ENCODE data around the gene TRAFD1. TPM values are rescaled to one million over a fixed set of nuclear protein-coding genes. Genes with fewer than 3 reads are reported as not detected.

The TRAFD1 gene
- total RNA-seq, 1 donor from 2014 or later: 30.8 TPM

DNA sequence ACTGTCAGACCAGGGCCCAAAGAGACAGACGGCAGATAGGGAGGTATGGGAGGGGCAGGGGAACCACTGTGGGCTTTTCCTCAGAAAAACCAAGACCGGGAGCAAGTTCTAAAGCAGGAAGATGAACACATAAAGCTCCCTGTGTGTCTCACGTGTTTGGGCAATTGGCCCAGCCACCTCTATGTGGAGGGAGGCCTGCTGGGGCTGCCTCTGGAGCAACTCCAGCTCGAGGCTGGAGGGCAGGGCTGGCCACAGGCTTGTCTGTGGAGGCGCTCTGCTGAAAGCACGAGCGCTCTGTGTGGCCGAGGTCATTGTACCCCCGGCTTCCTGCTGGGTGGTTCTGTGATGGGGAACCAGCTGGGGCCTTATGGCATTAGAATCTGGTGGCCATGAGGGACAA lies 36.4 kb downstream of the TRAFD1 start:
- TF ChIP-seq, protein P1, sequence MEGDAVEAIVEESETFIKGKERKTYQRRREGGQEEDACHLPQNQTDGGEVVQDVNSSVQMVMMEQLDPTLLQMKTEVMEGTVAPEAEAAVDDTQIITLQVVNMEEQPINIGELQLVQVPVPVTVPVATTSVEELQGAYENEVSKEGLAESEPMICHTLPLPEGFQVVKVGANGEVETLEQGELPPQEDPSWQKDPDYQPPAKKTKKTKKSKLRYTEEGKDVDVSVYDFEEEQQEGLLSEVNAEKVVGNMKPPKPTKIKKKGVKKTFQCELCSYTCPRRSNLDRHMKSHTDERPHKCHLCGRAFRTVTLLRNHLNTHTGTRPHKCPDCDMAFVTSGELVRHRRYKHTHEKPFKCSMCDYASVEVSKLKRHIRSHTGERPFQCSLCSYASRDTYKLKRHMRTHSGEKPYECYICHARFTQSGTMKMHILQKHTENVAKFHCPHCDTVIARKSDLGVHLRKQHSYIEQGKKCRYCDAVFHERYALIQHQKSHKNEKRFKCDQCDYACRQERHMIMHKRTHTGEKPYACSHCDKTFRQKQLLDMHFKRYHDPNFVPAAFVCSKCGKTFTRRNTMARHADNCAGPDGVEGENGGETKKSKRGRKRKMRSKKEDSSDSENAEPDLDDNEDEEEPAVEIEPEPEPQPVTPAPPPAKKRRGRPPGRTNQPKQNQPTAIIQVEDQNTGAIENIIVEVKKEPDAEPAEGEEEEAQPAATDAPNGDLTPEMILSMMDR (IDR thresholded peaks at IDR 0.05; ENCODE audit: insufficient read depth, low read length, severe bottlenecking): no peak
- DNase-seq (ENCODE audit: low read depth): no peak
- FAIRE-seq: no peak
- H3K27me3 ChIP-seq (ENCODE audit: control insufficient read depth, insufficient read depth, low read length): no peaks in the 10 kb centered on the region
- H3K4me3 ChIP-seq (ENCODE audit: low read depth, low read length): no peak overlapping the region
- H3K36me3 ChIP-seq (ENCODE audit: control insufficient read depth, insufficient read depth, low read length): peaks cover 3% of the 10 kb centered on the region

DNA sequence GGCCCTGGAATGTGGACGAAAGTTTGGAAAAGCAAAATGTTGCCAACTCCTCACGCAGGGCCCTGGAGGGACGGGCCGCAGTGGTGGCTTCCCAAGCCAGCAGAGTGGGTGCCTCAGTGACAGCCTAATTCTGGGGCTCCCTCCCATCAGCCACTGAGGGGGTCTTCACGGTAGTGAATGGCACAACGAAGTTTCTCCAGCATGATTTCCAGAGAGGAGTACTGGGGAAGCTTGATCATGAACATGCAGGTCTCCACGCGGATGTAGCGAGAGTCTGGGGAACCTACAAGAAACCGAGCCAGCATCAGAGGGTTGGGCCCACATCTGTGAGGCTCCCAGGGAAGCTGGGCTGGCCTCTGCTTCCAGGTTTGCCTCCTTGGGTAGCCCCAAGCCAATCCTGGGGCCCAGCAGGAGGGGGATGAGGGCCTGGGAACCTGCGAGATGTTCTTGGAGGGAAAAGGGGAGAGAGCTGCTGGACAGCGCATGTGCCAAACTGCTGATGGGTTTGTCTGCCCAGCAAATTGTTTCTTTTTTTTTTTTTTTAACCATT lies 37.0 kb downstream of the TRAFD1 start:
- no peak overlapping the region for H3K4me3 ChIP-seq (ENCODE audit: low read depth, low read length)
- no peaks in the 10 kb centered on the region for H3K27me3 ChIP-seq (ENCODE audit: control insufficient read depth, insufficient read depth, low read length)
- DNase-seq (ENCODE audit: low read depth): no peak
- TF ChIP-seq, protein P1 (IDR thresholded peaks at IDR 0.05; ENCODE audit: insufficient read depth, low read length, severe bottlenecking): no peak
- peaks cover 3% of the 10 kb centered on the region for H3K36me3 ChIP-seq (ENCODE audit: control insufficient read depth, insufficient read depth, low read length)
- FAIRE-seq: no peak

DNA sequence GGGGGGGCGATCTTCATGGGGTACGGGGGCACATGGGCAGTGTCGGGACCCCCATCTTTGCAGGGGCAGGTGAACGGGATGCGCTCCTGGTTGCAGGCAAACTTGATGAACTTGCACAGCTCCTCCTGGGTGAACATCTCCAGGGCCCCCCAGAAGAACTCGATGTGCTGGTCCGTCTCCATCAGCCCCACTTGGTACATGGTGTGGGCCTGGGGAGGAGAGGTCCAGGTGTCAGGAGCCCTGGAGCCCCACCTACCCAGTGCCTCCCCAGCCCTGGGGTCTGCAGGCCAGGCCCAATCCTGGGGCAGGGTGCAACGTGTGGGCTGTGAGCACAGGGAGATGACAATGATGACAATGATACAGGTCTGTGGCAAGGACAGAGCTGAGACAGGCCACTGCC lies 37.7 kb downstream of the TRAFD1 start:
- Histone ChIP-seq H3K27me3 (ENCODE audit: control insufficient read depth, insufficient read depth, low read length) (no peaks in the 10 kb centered on the region), H3K36me3 (ENCODE audit: control insufficient read depth, insufficient read depth, low read length) (peaks cover 3% of the 10 kb centered on the region), H3K4me3 (ENCODE audit: low read depth, low read length) (no peak overlapping the region)
- DNase-seq (ENCODE audit: low read depth): no peak
- TF ChIP-seq, protein P1 (IDR thresholded peaks at IDR 0.05; ENCODE audit: insufficient read depth, low read length, severe bottlenecking): no peak
- peak; percentile 13 for FAIRE-seq

DNA sequence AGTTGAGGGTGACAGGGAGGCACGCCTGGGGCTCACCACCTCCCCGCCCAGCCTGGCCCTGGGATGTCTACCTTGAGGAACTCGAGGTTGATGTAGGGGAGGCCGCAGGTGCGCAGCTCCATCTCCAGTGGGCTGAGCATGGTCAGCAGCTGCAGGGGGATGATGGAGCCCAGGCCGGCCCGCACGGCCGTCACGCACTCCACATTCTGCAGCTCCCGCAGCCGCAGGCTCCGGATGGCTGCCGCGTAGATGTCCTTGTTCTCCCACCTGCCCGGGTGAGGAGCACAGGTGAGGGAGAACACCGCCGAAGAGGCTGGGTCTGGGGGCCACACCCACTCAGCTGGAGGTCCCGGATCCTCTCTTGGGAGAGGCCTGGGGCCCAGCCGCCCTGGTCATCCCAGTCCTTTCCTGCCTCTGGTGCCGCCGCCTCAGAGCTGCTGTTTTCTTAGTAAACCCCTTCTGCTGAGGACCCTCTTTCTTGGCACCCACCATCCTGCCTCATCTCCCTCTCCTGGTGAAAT lies 38.2 kb downstream of the TRAFD1 start:
- Histone ChIP-seq H3K36me3 (ENCODE audit: control insufficient read depth, insufficient read depth, low read length) (peaks cover 4% of the 10 kb centered on the region), H3K27me3 (ENCODE audit: control insufficient read depth, insufficient read depth, low read length) (no peaks in the 10 kb centered on the region), H3K4me3 (ENCODE audit: low read depth, low read length) (no peak overlapping the region)
- TF ChIP-seq, protein P1 (IDR thresholded peaks at IDR 0.05; ENCODE audit: insufficient read depth, low read length, severe bottlenecking): no peak
- FAIRE-seq (no peak), DNase-seq (ENCODE audit: low read depth) (no peak)

DNA sequence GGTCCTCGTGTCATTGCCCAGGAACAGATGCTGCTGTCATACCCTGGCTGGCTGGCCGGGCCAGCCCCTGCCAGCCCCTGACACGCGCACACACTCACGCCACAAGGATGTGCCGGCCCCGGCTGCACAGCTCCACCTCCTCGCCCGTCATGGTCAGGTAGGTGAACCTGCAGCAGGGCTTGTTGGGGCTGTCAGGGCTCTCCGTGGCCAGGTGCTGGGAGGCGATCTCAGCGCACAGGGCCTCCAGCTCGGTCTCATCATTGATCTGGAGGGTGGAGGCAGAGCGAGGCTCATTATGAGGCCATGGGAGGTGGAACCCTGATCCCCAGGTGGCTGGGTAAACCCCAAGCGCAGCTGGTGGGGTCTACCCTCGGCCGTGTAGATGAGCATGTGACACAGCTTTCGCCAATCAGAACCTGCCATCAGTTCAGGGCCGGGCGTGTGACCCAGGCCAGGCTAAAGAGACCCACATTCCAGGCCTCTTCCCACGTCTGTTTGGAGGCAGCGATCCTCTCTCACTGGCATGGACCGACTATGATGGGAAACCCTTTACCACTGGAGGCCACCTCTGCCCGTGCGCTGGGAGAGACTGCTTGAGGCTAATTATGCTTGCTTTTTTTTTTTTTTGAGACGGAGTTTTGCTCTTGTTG lies 38.8 kb downstream of the TRAFD1 start:
- no peak overlapping the region for H3K4me3 ChIP-seq (ENCODE audit: low read depth, low read length)
- H3K27me3 ChIP-seq (ENCODE audit: control insufficient read depth, insufficient read depth, low read length): no peaks in the 10 kb centered on the region
- DNase-seq (ENCODE audit: low read depth) (no peak), FAIRE-seq (no peak)
- peaks cover 4% of the 10 kb centered on the region for H3K36me3 ChIP-seq (ENCODE audit: control insufficient read depth, insufficient read depth, low read length)
- TF ChIP-seq, protein P1 (IDR thresholded peaks at IDR 0.05; ENCODE audit: insufficient read depth, low read length, severe bottlenecking): no peak

All from bronchial epithelial cell (primary cell).